Endodermal cell (in vitro differentiated cells): ENCODE data around the gene KRTCAP2. TPM values are rescaled to one million over a fixed set of nuclear protein-coding genes. Genes with fewer than 3 reads are reported as not detected.
"Not testable (repeated sequence)": the region's sequence is repeated elsewhere in the genome, so short reads cannot be mapped to it uniquely, and the experiment has no call there.

Experiments
- DNase-seq: peaks from one replicate; pipeline ENCODE4 v3.0.0-alpha.2; 2017
- H3K27ac ChIP-seq: 2 replicates; pipeline ENCODE4 v1.5.1; 2013; ENCODE audit warnings: mild to moderate bottlenecking, low read depth, low read length, moderate library complexity
- H3K27me3 ChIP-seq: 2 replicates; pipeline ENCODE4 v1.6.1; 2013; ENCODE audit warnings: mild to moderate bottlenecking, low read length, moderate library complexity; ENCODE audit not compliant: insufficient read depth, control insufficient read depth, poor library complexity, severe bottlenecking
- H3K36me3 ChIP-seq: 2 replicates; pipeline ENCODE4 v1.7.0; 2013; ENCODE audit warnings: mild to moderate bottlenecking, low read length, moderate library complexity; ENCODE audit not compliant: control insufficient read depth, insufficient read depth
- H3K4me1 ChIP-seq: one replicate; pipeline ENCODE4 v1.7.0; 2013; ENCODE audit warnings: low read length; ENCODE audit not compliant: control insufficient read depth, insufficient read depth
- H3K4me3 ChIP-seq: 2 replicates; pipeline ENCODE4 v1.5.1; 2013; ENCODE audit warnings: mild to moderate bottlenecking, low read length, moderate library complexity
- H3K9ac ChIP-seq: 2 replicates; pipeline ENCODE4 v1.6.1; 2013; ENCODE audit warnings: mild to moderate bottlenecking, low read length, moderate library complexity; ENCODE audit not compliant: poor library complexity, severe bottlenecking; ENCODE audit errors: extremely low read depth
- H3K9me3 ChIP-seq: 2 replicates; pipeline ENCODE4 v1.6.1; 2013; ENCODE audit warnings: mild to moderate bottlenecking, low read length, moderate library complexity; ENCODE audit not compliant: control insufficient read depth
- H3K27ac Mint-ChIP-seq: 2 replicates; pipeline ENCODE4 v1.8.0; 2020; ENCODE audit warnings: mixed read lengths
- H3K27me3 Mint-ChIP-seq: 2 replicates; pipeline ENCODE4 v1.8.0; 2021; ENCODE audit warnings: mild to moderate bottlenecking, mixed read lengths; ENCODE audit not compliant: insufficient read depth
- H3K36me3 Mint-ChIP-seq: 2 replicates; pipeline ENCODE4 v1.8.0; 2020; ENCODE audit warnings: low read depth, mixed read lengths
- H3K4me1 Mint-ChIP-seq: 2 replicates; pipeline ENCODE4 v1.8.0; 2020; ENCODE audit warnings: mixed read lengths
- H3K4me3 Mint-ChIP-seq: 2 replicates; pipeline ENCODE4 v1.8.0; 2020; ENCODE audit warnings: mild to moderate bottlenecking, moderate library complexity, mixed read lengths
- H3K9me3 Mint-ChIP-seq: 2 replicates; pipeline ENCODE4 v1.8.0; 2020; ENCODE audit warnings: mild to moderate bottlenecking, mixed read lengths
- WGBS, 2 experiments: methylation state at CpG; one replicate each; pipeline versions ENCODE4 v1.1.5 to v1.1.7; 2013; ENCODE audit warnings: missing lambda C conversion rate in 2 of 2, mixed read lengths in 1 of 2; ENCODE audit not compliant: insufficient coverage in 1 of 2, insufficient read length in 1 of 2; 5-methylcytosine and 5-hydroxymethylcytosine counted together
- long read RNA-seq, 4 experiments: library from polyadenylated mRNA in 2 of 4; library from RNA in 1 of 4; library from capped mRNA in 1 of 4; stranded (forward) in 3 of 4; unstranded in 1 of 4; transcript quantifications; one replicate each; pipeline ENCODE4 v2.0.0, GENCODE V29; 2020 to 2021; ENCODE audit warnings: inconsistent platforms in 1 of 4
- polyA plus RNA-seq, 2 experiments: library from polyadenylated mRNA; stranded (reverse); fragments of 50-300 nt; gene quantifications; one replicate each; pipeline ENCODE4 v1.2.3, GENCODE V29; 2013
- total RNA-seq, 2 donors: library from RNA; stranded (reverse); fragmentation: NEBNext Ultra II Directional in 1 of 2; extraction: Animal tissue kit (Norgen Biotek cat#: 25700) in 1 of 2; gene quantifications; 2 replicates in 1 of 2; 3 replicates in 1 of 2; pipeline ENCODE4 v1.2.1, GENCODE V29; 2021
- TF ChIP-seq, protein P1 (sequence below): fragments of 200-600 bp; sonication (generic); conservative IDR thresholded peaks from 2 replicates; pipeline ENCODE4 v1.5.0; 2021; ENCODE audit warnings: antibody characterized with exemption, mild to moderate bottlenecking

Gene KRTCAP2
- total RNA-seq = 100 to 1,000 TPM; 143 to 152 TPM
- 161 TPM for polyA plus RNA-seq (2013, experiment 1 of 2)
- 154 TPM for polyA plus RNA-seq (2013, experiment 2 of 2)
- long read RNA-seq, experiment 1, transcript KRTCAP2-201 (5 exons, 552 nt) = major isoform, 46 of 75 reads
- long read RNA-seq, experiment 1, transcript KRTCAP2-206 (4 exons, 785 nt) = minor isoform, 20 of 75 reads
- long read RNA-seq, experiment 1, partial matches to known transcripts = 0 of 75 reads
- long read RNA-seq, experiment 1, other reads (novel, unspliced or antisense) = 7 of 75 reads
- long read RNA-seq, experiment 2, transcript KRTCAP2-201 (5 exons, 552 nt) = major isoform, 52 of 59 reads
- long read RNA-seq, experiment 2, partial matches to known transcripts = 1 of 59 reads
- long read RNA-seq, experiment 2, other reads (novel, unspliced or antisense) = 2 of 59 reads
- long read RNA-seq, experiment 3, transcript KRTCAP2-201 (5 exons, 552 nt) = major isoform, 19 of 28 reads
- long read RNA-seq, experiment 3, partial matches to known transcripts = 2 of 28 reads
- long read RNA-seq, experiment 3, other reads (novel, unspliced or antisense) = 5 of 28 reads
- long read RNA-seq, experiment 4, partial matches to known transcripts = 0 of 4 reads
- long read RNA-seq, experiment 4, other reads (novel, unspliced or antisense) = 1 of 4 reads

DNA sequence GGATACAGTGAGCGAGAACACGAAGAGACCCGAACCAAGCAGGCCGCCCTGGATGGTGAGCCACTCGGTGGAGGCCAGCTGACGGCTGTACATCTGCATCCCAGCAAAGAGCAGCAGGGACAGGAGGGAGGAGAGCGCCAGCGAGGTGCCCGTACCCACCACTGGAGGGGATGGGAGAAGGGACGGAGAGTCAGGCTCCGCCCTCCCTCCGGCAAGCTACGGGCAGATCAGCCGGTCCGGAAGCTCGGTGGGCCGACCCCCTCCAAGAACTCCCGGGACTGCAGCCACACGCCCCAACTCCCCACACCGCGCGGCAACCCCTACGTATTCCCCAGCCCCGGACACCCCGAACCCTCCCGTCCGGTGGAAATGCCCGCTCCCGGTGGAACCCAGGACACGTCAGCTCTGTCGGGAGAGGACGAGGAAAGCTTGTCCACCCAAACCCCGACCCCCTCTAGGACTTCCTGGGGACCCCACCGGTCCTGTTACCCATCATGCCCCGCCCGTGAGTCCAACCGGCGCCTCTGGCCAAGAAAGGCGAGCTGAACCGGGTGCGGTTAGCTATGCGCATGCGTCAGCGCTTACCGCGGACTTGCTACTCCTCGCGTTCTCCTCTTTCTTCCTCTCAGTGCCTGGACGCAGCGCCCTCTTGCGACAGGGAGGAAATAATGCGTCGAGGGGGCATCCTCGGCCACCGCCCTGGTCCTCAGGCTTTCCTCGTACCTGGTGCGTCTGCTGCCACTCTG is at the start of gene KRTCAP2:
Gene KRTCAP2, minus strand, starts transcription at position 573 of the 746 bp plus-strand sequence. Its CDS starts 80 bp downstream, at position 493.
- peak; percentile 98 for DNase-seq
- Histone ChIP-seq H3K9ac (peak within 1 kb of the TSS; percentile 81), H3K27me3 (no peaks in the 10 kb centered on the region), H3K4me3 (peak within 1 kb of the TSS; percentile 94), H3K36me3 (peaks cover 25% of the 10 kb centered on the region), H3K27ac (peak within 1 kb of the TSS; percentile 45), H3K4me1 (no peaks in the 10 kb centered on the region), H3K9me3 (no peaks in the 10 kb centered on the region)
- H3K4me1 Mint-ChIP-seq = peaks cover 14% of the 10 kb centered on the region
- TF ChIP-seq, protein P1, sequence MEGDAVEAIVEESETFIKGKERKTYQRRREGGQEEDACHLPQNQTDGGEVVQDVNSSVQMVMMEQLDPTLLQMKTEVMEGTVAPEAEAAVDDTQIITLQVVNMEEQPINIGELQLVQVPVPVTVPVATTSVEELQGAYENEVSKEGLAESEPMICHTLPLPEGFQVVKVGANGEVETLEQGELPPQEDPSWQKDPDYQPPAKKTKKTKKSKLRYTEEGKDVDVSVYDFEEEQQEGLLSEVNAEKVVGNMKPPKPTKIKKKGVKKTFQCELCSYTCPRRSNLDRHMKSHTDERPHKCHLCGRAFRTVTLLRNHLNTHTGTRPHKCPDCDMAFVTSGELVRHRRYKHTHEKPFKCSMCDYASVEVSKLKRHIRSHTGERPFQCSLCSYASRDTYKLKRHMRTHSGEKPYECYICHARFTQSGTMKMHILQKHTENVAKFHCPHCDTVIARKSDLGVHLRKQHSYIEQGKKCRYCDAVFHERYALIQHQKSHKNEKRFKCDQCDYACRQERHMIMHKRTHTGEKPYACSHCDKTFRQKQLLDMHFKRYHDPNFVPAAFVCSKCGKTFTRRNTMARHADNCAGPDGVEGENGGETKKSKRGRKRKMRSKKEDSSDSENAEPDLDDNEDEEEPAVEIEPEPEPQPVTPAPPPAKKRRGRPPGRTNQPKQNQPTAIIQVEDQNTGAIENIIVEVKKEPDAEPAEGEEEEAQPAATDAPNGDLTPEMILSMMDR = peak; percentile 94
- H3K27ac Mint-ChIP-seq = peak within 1 kb of the TSS; percentile 96
- H3K9me3 Mint-ChIP-seq = no peaks in the 10 kb centered on the region
- WGBS, 2 experiments = 0% methylated on average over 25 to 57 of the region's 57 CpGs
- H3K27me3 Mint-ChIP-seq = peaks cover 15% of the 10 kb centered on the region
- peak within 1 kb of the TSS; percentile 97 for H3K4me3 Mint-ChIP-seq
- peaks cover 16% of the 10 kb centered on the region for H3K36me3 Mint-ChIP-seq

DNA sequence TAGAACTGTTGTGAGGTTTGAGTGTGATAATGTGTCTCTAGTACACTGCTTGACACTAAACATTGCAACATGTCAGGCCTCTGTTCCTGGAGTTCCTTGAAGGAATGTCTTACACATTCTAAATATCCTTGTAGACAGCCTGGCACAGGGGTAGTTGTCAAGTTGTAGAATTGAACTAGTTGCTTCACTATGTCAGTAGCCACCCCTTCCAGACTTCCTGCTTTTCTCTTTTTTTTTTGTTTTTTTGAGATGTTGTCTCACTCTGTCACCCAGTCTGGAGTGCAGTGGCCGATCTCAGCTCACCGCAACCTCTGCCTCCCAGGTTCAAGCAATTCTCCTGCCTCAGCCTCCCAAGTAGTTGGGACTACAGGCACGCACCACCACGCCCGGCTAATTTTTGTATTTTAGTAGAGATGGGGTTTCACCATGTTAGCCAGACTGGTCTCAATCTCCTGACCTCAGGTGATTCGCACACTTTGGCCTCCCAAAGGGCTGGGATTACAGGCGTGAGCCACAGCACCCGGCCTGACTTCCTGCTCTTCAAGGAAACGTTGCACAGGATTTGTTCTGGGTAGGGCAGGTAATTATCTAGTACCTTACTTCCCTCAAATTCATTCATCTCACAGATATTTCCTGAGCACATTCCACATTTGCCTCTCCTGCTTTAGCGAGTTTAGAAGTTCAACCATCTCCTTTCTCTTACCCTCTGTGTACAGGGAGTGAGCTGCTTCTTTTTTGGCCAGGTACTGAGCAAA is 47.3 kb upstream of the KRTCAP2 start:
- WGBS, 2 experiments = 92 to 98% methylated on average over 5 to 10 of the region's 10 CpGs
- H3K4me3 ChIP-seq, H3K27me3 Mint-ChIP-seq, H3K36me3 ChIP-seq, H3K27me3 ChIP-seq, H3K4me1 ChIP-seq, H3K36me3 Mint-ChIP-seq, H3K27ac ChIP-seq, DNase-seq, H3K4me1 Mint-ChIP-seq, H3K9ac ChIP-seq, H3K4me3 Mint-ChIP-seq, H3K27ac Mint-ChIP-seq, H3K9me3 Mint-ChIP-seq, H3K9me3 ChIP-seq: not testable (repeated sequence)

DNA sequence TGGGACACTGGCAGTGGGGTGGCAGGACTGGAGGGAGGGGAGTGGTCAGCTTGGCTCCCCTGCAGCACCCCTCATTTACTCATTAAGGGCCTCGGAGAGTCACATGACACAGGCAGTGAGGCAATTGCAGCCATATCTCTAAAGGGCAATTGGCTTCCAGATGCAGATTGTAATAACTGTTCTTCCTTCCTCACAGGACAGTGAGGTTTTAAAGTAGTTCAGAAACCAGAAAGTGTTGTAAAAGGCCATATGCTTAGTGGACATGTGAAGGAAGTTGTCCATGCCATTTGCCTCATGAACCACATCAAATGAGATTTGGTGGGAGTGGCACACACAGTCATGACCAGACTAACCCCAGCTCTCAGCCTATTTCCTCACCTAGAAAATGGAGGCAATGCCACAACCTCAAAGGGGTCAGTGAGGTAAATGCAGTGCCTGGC is 46.5 kb upstream of the KRTCAP2 start:
- H3K27me3 ChIP-seq = no peaks in the 10 kb centered on the region
- H3K4me1 ChIP-seq = no peaks in the 10 kb centered on the region
- H3K9me3 Mint-ChIP-seq = no peaks in the 10 kb centered on the region
- H3K27ac ChIP-seq = no peak overlapping the region
- H3K4me3 Mint-ChIP-seq = peak overlapping the region; percentile 14
- TF ChIP-seq, protein P1 = no peak
- WGBS, 2 experiments = 50 to 63% methylated on average over 1 of the region's 1 CpG
- no peaks in the 10 kb centered on the region for H3K36me3 ChIP-seq
- peak; percentile 74 for DNase-seq
- H3K4me1 Mint-ChIP-seq = peaks cover 3% of the 10 kb centered on the region
- H3K9me3 ChIP-seq = no peaks in the 10 kb centered on the region
- peaks cover 5% of the 10 kb centered on the region for H3K36me3 Mint-ChIP-seq
- no peak overlapping the region for H3K4me3 ChIP-seq
- no peaks in the 10 kb centered on the region for H3K27me3 Mint-ChIP-seq
- H3K9ac ChIP-seq = no peak overlapping the region
- H3K27ac Mint-ChIP-seq = peak overlapping the region; percentile 83
